NB4 (cell line): ENCODE results near the gene UCK2.

Experiments used
- CTCF ChIP-seq: IDR thresholded peaks from one replicate; pipeline ENCODE4 v1.5.1; 2012; ENCODE audit warnings: low read depth, low read length
- MAX ChIP-seq: IDR thresholded peaks from 2 replicates; pipeline ENCODE4 v1.6.1; 2011; ENCODE audit warnings: low read depth, low read length
- POLR2A ChIP-seq: IDR thresholded peaks from 2 replicates; pipeline ENCODE4 v1.6.1; 2011; ENCODE audit warnings: mild to moderate bottlenecking; ENCODE audit not compliant: insufficient read length; ENCODE audit errors: extremely low read depth

- TF ChIP-seq CTCF = no peak
- no peak for TF ChIP-seq POLR2A
- no peak for TF ChIP-seq MAX
Measured at GRCh38 chr1:165960881-165961280, 133.5 kb downstream of the UCK2 start.
